Activated CD8-positive, alpha-beta memory T cell treated with anti-CD3 and anti-CD28 coated beads, Interleukin-2, amount 50 U/mL, for 4 hours (primary cell): ENCODE data around the gene COQ7.

Source experiments
- DNase-seq: peaks from one replicate; pipeline ENCODE4 v3.0.0-alpha.2; 2020

The COQ7 gene

GRCh38 chr16:19067349-19068236, at the start of gene COQ7:
COQ7 (plus strand) TSS chr16:19067614; CDS start chr16:19067665, 51 bp downstream.
- DNase-seq = peak; percentile 98

- DNase-seq = no peak
Measured at GRCh38 chr16:19020689-19021088, 46.7 kb upstream of the COQ7 start.

- no peak for DNase-seq
Measured at GRCh38 chr16:19021747-19022146, 45.7 kb upstream of the COQ7 start.

GRCh38 chr16:19027416-19027815, 40.0 kb upstream of the COQ7 start:
- DNase-seq = no peak

GRCh38 chr16:19029980-19030379, 37.4 kb upstream of the COQ7 start:
- no peak for DNase-seq

- DNase-seq = no peak
Measured at GRCh38 chr16:19031738-19032137, 35.7 kb upstream of the COQ7 start.

- no peak for DNase-seq
Measured at GRCh38 chr16:19033761-19034160, 33.7 kb upstream of the COQ7 start.

GRCh38 chr16:19040400-19040799, 27.0 kb upstream of the COQ7 start:
- no peak for DNase-seq

GRCh38 chr16:19044769-19045168, 22.6 kb upstream of the COQ7 start:
- DNase-seq = no peak

GRCh38 chr16:19046062-19046461, 21.4 kb upstream of the COQ7 start:
- DNase-seq = no peak

- no peak for DNase-seq
Measured at GRCh38 chr16:19062706-19063105, 4.7 kb upstream of the COQ7 start.

GRCh38 chr16:19066988-19067348, 446 bp upstream of the COQ7 start:
- no peak for DNase-seq

- no peak for DNase-seq
Measured at GRCh38 chr16:19068237-19068815, 912 bp downstream of the COQ7 start.

GRCh38 chr16:19071811-19072777, 4.7 kb downstream of the COQ7 start:
- peak; percentile 54 for DNase-seq

- DNase-seq = no peak
Measured at GRCh38 chr16:19073344-19073743, 5.9 kb downstream of the COQ7 start.

- DNase-seq = no peak
Measured at GRCh38 chr16:19073863-19074262, 6.4 kb downstream of the COQ7 start.

- DNase-seq = no peak
Measured at GRCh38 chr16:19075511-19075910, 8.1 kb downstream of the COQ7 start.

GRCh38 chr16:19077879-19078278, 10.5 kb downstream of the COQ7 start:
- DNase-seq = no peak

- DNase-seq = no peak
Measured at GRCh38 chr16:19083670-19084069, 16.3 kb downstream of the COQ7 start.

- DNase-seq = no peak
Measured at GRCh38 chr16:19084139-19084538, 16.7 kb downstream of the COQ7 start.

- no peak for DNase-seq
Measured at GRCh38 chr16:19084879-19085278, 17.5 kb downstream of the COQ7 start.

GRCh38 chr16:19085679-19086200, 18.3 kb downstream of the COQ7 start:
- no peak for DNase-seq
